SKM-1 (cell line): ENCODE measurements around the gene KLHL36.
A peak's percentile ranks its signal among the peaks of the same experiment; 100 is the strongest.
"Not testable (repeated sequence)": the region's sequence is repeated elsewhere in the genome, so short reads cannot be mapped to it uniquely, and the experiment has no call there.

ENCODE experiments used
- DNase-seq: peaks from one replicate; lab custom pipeline; 2025; ENCODE audit not compliant: unreplicated experiment; lab: John Stamatoyannopoulos, UW

The KLHL36 gene

GRCh38 chr16:84667600-84668309 is 19.4 kb downstream of the KLHL36 start:
- no peak for DNase-seq

GRCh38 chr16:84670063-84670462 is 21.8 kb downstream of the KLHL36 start:
- no peak for DNase-seq

- DNase-seq = peak; percentile 45
Observed at GRCh38 chr16:84672276-84673202, 24.2 kb downstream of the KLHL36 start.

- DNase-seq = peak; percentile 41
Observed at GRCh38 chr16:84673203-84673535, 24.9 kb downstream of the KLHL36 start.

- peak; percentile 41 for DNase-seq
Observed at GRCh38 chr16:84673561-84673960, 25.2 kb downstream of the KLHL36 start.

GRCh38 chr16:84675423-84675822 is 27.1 kb downstream of the KLHL36 start:
- DNase-seq = no peak

GRCh38 chr16:84675884-84676283 is 27.6 kb downstream of the KLHL36 start:
- DNase-seq = no peak

GRCh38 chr16:84677017-84677803 is 28.9 kb downstream of the KLHL36 start:
- no peak for DNase-seq

- no peak for DNase-seq
Observed at GRCh38 chr16:84677849-84678248, 29.5 kb downstream of the KLHL36 start.

- DNase-seq = no peak
Observed at GRCh38 chr16:84678541-84678940, 30.2 kb downstream of the KLHL36 start.

- DNase-seq = no peak
Observed at GRCh38 chr16:84680165-84680842, 32.0 kb downstream of the KLHL36 start.

GRCh38 chr16:84680843-84681629 is 32.7 kb downstream of the KLHL36 start:
- no peak for DNase-seq

- no peak for DNase-seq
Observed at GRCh38 chr16:84683691-84684591, 35.6 kb downstream of the KLHL36 start.

- no peak for DNase-seq
Observed at GRCh38 chr16:84684592-84684965, 36.3 kb downstream of the KLHL36 start.

- DNase-seq = no peak
Observed at GRCh38 chr16:84685210-84685609, 36.9 kb downstream of the KLHL36 start.

- DNase-seq = no peak
Observed at GRCh38 chr16:84686707-84687298, 38.5 kb downstream of the KLHL36 start.

GRCh38 chr16:84687715-84688114 is 39.4 kb downstream of the KLHL36 start:
- DNase-seq = peak; percentile 13

- DNase-seq = not testable (repeated sequence)
Observed at GRCh38 chr16:84688163-84688562, 39.9 kb downstream of the KLHL36 start.

GRCh38 chr16:84689111-84689510 is 40.8 kb downstream of the KLHL36 start:
- no peak for DNase-seq
